HG03460 (cell line): Measurements from ENCODE around the gene PEX3.
"Not testable (repeated sequence)": the region's sequence is repeated elsewhere in the genome, so short reads cannot be mapped to it uniquely, and the experiment has no call there.

Source experiments
- ATAC-seq: cut with Tn5 transposase; IDR thresholded peaks from one replicate; pipeline ENCODE4 v1.9.1; 2021; ENCODE audit not compliant: unreplicated experiment

Gene PEX3

DNA sequence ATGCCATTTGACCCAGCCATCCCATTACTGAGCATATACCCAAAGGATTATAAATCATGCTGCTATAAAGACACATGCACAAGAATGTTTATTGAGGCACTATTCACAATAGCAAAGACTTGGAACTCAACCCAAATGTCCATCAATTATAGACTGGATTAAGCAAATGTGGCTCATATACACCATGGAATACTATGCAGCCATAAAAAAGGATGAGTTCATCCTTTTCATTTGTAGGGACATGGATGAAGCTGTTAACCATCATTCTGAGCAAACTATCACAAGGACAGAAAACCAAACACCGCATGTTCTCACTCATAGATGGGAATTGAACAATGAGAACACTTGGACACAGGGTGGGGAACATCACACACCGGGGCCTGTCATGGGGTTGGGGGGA, 2.7 kb upstream of the PEX3 start:
- ATAC-seq = not testable (repeated sequence)

GRCh38 chr6:143449082-143449713, 1.4 kb upstream of the PEX3 start:
- ATAC-seq = no peak

- ATAC-seq = peak; percentile 5
These were observed 722 bp upstream of the PEX3 start for GRCh38 chr6:143449714-143450452.

GRCh38 chr6:143451531-143451930, 926 bp downstream of the PEX3 start:
- no peak for ATAC-seq

GRCh38 chr6:143457563-143458359, 7.2 kb downstream of the PEX3 start:
- ATAC-seq = no peak

DNA sequence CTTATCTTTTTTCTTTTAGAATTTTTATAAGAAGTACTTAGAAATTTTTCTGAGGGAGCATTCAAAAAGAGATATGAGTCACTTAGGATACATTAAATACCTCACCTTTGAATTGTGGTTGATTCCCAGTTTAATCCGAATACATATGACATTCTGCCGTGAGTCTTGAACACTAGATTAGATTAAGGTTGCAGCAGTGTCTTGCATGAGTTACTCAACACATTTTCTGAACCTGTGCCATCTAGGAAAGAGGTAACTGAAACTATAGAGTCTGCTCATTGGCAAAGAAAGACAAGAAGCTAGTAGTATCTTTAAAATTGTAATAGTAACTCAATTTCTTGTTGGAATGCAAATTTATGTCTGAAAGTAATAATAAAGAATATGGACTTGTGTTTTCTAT, 14.9 kb downstream of the PEX3 start:
- no peak for ATAC-seq

DNA sequence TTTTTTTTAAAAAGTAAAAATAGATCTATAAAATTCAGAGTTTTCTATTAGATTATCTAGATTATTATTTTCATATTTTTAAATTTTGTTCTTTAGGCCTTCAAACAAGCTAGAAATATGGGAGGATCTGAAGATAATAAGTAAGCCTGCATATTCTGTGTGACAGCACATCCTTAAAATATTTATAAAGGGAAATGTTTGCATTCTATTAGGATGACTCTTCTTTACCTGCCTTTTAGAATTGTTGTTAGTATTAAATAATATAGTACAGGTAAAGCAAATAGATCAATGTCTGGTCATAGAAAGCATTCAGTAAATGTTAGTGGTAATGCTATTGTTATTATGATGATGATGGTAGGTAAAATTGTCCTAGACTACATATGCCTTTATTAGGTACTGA, 17.4 kb downstream of the PEX3 start:
- no peak for ATAC-seq

- not testable (repeated sequence) for ATAC-seq
These were observed 18.2 kb downstream of the PEX3 start for GRCh38 chr6:143468823-143469222.

- ATAC-seq = no peak
These were observed 21.2 kb downstream of the PEX3 start for GRCh38 chr6:143471822-143472221.

GRCh38 chr6:143476545-143476944, 25.9 kb downstream of the PEX3 start:
- no peak for ATAC-seq

DNA sequence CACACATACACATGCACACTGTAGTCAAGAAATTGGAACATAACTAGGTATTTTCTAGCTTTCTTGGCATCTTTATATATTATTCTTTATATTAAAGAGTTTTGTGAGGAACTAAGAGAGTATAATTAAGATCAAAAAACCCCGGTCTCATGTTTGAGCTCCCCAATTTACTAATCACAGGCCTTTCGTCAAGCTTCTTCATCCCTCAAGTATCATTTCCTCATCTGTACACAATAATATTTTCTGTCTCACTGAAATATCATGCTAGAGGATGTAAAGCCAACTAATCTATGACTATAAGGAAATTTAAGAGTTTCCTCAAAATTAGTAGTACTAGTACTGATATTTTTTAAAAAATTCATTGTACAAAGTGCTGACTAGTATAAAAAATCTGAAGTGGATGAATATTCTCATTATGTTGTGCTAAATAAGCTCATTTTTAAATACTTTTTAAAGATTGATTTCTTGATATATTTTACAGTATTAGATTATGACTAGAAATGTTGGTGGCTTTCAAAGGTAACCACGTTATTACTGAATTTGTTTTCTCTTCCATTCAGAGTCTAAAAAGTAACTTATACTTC, 28.0 kb downstream of the PEX3 start:
- ATAC-seq = no peak

DNA sequence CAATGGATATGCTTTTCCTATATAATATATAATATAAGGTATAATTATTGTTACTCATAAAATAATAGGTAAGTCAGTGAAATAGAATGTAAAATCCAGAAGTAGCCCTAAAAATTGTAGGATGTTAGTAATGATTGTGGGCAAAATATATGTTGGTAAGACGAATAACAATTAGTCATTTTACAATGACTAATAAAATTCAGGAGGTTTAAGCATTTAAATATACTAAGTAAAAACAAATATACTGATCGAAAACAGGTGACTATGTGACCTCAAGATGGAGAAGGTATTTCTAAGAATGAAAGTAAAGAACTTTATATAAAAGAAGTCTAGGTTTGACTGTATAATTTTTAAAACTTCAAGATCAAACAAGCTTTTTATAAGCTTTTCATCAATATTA, 32.0 kb downstream of the PEX3 start:
- no peak for ATAC-seq

GRCh38 chr6:143485967-143486366, 35.4 kb downstream of the PEX3 start:
- no peak for ATAC-seq

DNA sequence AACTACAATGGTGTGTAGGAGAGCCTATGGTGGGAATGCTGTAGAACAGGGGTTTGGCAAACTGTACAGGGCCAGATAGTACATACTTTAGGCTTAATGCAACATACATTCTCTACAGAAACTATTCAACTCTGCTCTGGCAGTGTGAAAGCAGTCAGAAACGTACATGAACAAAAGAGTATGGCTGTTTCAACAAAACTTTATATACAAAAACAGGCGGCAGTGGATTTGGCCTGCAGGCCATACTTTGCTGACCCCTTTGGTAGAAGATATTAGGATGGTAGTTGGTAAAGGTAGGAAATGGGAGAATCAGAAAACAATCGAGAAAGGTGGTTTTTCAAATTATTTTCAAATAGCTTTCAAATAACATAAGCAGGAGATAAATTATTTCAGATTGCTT, 36.1 kb downstream of the PEX3 start:
- no peak for ATAC-seq

DNA sequence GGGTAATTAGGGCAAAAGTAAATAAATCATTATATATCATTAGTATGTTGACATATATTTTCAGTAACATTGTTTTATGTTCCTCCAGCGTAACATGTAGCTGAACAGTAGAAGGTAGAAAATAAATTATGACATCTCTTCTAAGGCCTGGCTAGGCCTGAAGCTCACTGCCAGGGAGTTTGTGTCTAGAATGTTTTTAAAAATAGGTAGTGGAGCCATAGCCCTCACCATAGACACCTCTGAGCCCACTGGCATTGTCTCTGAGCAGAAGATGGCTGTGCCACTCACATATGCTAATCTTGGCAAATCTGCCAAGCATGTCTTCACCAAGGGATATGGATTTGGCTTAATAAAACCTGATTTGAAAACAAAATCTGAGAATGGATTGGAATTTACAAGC, 39.6 kb downstream of the PEX3 start:
- ATAC-seq = no peak

DNA sequence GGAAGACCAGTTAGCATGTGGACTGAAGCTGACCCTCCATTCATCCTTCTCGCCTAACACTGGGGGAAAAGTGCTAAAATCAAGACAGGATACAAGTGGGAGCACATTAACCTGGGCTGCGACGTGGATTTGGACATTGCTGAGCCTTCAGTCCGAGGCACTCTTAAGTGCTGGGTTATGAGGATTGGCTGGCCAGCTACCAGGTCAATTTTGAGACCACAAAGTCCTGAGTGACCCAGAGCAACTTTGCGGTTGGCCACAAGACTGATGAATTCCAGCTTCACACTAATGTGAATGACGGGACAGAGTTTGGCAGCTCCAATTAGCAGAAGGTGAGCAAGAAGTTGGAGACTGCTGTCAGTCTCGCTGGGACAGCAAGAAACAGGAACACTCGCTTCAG, 40.2 kb downstream of the PEX3 start:
- ATAC-seq = no peak

- ATAC-seq = no peak
These were observed 46.4 kb downstream of the PEX3 start for GRCh38 chr6:143496974-143497373.

DNA sequence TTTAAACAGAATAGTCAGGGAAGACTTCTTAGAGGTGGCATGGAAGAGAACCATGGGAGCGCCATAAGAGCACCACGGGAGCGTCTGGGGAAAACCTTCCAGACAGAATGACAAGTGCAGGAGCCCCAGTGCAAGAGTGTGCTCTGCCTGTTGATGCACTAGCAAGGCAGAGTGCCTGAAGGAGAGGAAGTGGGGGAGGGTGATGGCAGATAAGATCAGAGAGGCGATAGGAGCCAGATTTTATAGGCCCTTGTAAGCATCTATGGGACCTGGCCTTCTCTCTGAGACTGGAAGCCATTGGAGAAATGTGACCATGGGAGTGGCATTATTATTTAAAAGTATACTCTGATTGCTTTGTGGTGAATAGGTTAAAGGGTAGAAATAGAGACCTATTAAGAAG, 47.8 kb downstream of the PEX3 start:
- no peak for ATAC-seq

- no peak for ATAC-seq
These were observed 51.2 kb downstream of the PEX3 start for GRCh38 chr6:143501851-143502250.

- ATAC-seq = no peak
These were observed 53.8 kb downstream of the PEX3 start for GRCh38 chr6:143504369-143504768.

DNA sequence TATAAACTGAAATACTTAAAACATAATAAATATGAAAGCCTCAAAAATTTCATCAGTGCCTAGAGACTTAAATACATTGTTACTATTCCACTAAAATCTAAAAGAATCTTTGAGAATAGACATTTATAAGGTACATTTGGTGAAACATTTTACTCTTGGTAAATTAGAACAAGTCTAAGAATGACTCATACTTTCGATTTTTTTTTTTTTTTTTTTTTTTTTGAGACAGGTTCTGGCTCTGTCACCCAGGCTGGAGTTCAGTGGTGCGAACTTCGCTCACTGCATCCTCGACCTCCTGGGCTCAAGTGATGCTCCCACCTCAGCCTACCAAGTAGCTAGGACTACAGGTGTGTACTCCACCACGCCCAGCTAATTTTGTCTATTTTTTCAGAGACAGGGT, 54.5 kb downstream of the PEX3 start:
- ATAC-seq = no peak

DNA sequence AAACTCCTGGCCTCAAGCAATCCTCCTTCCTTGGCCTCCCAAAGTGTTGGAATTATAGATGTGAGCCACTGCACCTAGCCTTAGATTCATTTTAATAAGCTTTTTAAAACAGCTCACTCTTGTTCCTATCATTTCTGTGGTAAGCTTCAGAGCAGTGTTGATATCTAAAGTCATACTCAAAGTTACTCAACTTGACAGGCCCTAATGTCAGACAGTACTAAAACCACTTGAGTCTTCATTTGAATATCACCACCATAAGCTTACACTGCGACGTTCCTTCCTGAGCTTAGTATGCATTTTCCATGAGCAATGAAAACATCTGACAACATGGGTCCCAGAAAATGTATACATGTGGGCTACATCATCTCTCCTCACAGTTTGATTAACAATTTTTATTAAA, 54.9 kb downstream of the PEX3 start:
- ATAC-seq = no peak
